SK-N-SH (cell line): ENCODE data around the gene MAML3.

Experiments used
- CTCF ChIP-seq: fragments of 200-600 bp; sonication (generic); IDR thresholded peaks from 2 replicates; pipeline ENCODE4 v1.6.1; 2017; ENCODE audit warnings: antibody characterized with exemption, mild to moderate bottlenecking, moderate library complexity
- EP300 ChIP-seq, 2 experiments: IDR thresholded peaks; 2 replicates each; pipeline versions ENCODE4 v1.4.0 to v1.6.1; 2012; ENCODE audit warnings: borderline replicate concordance in 1 of 2, low read depth in 1 of 2, low read length in 1 of 2
- MEF2A ChIP-seq: IDR thresholded peaks from 2 replicates; pipeline ENCODE4 v1.4.0; 2012; ENCODE audit warnings: low read depth, borderline replicate concordance
- POLR2AphosphoS5 ChIP-seq: IDR thresholded peaks from 2 replicates; pipeline ENCODE4 v1.6.1; 2012; ENCODE audit warnings: low read depth, low read length
- RAD21 ChIP-seq: IDR thresholded peaks from 2 replicates; pipeline ENCODE4 v1.6.1; 2012; ENCODE audit warnings: mild to moderate bottlenecking, low read length
- RCOR1 ChIP-seq: fragments of 150-350 bp; IDR thresholded peaks from 2 replicates; pipeline ENCODE4 v1.6.1; 2017; ENCODE audit warnings: antibody characterized with exemption, low read length
- REST ChIP-seq: IDR thresholded peaks from 2 replicates; pipeline ENCODE4 v1.6.1; 2012; ENCODE audit warnings: mild to moderate bottlenecking, low read depth, low read length, moderate library complexity
- RFX5 ChIP-seq: IDR thresholded peaks from 2 replicates; pipeline ENCODE4 v1.6.1; 2012; ENCODE audit warnings: mild to moderate bottlenecking, improper control_type of control experiment, low read length
- USF2 ChIP-seq: fragments of 150-350 bp; IDR thresholded peaks from 2 replicates; pipeline ENCODE4 v1.6.1; 2017; ENCODE audit warnings: antibody characterized with exemption, low read length, low read depth, borderline replicate concordance

GRCh38 chr4:139735381-139736273 is 418.4 kb downstream of the MAML3 start:
- TF ChIP-seq EP300 (IDR thresholded peaks at IDR 0.05; ENCODE audit: borderline replicate concordance in 1 of 2, low read depth in 1 of 2, low read length in 1 of 2) (no peak), CTCF (no peak), RCOR1 (no peak), USF2 (no peak), RFX5 (no peak), RAD21 (no peak), POLR2AphosphoS5 (no peak), REST (no peak), MEF2A (no peak)
